CD4-positive, alpha-beta T cell treated with Interleukin-17A for 1 hour (primary cell): Measurements from ENCODE around the gene CDK10.
"Not testable (repeated sequence)": the region's sequence is repeated elsewhere in the genome, so short reads cannot be mapped to it uniquely, and the experiment has no call there.

Experiments
- DNase-seq: peaks from one replicate; pipeline ENCODE4 v3.0.0-alpha.2; 2020

The CDK10 gene

GRCh38 chr16:89686520-89687091, at the start of gene CDK10:
Gene CDK10, plus strand, starts transcription at chr16:89686689. Its CDS starts 22 bp downstream, at chr16:89686711.
- peak; percentile 90 for DNase-seq

- DNase-seq, result no peak
These were observed 49.1 kb upstream of the CDK10 start for GRCh38 chr16:89637379-89637778.

- no peak for DNase-seq
These were observed 48.0 kb upstream of the CDK10 start for GRCh38 chr16:89638455-89638854.

- no peak for DNase-seq
These were observed 47.1 kb upstream of the CDK10 start for GRCh38 chr16:89639385-89639784.

- DNase-seq, result no peak
These were observed 44.9 kb upstream of the CDK10 start for GRCh38 chr16:89641458-89642119.

GRCh38 chr16:89642574-89642973, 43.9 kb upstream of the CDK10 start:
- DNase-seq, result no peak

- DNase-seq, result no peak
These were observed 42.7 kb upstream of the CDK10 start for GRCh38 chr16:89643769-89644300.

- no peak for DNase-seq
These were observed 41.4 kb upstream of the CDK10 start for GRCh38 chr16:89645122-89645521.

- no peak for DNase-seq
These were observed 40.2 kb upstream of the CDK10 start for GRCh38 chr16:89646270-89646669.

GRCh38 chr16:89646906-89647305, 39.6 kb upstream of the CDK10 start:
- no peak for DNase-seq

- DNase-seq, result no peak
These were observed 34.9 kb upstream of the CDK10 start for GRCh38 chr16:89651584-89651983.

- DNase-seq, result no peak
These were observed 32.7 kb upstream of the CDK10 start for GRCh38 chr16:89653656-89654295.

GRCh38 chr16:89655062-89655643, 31.3 kb upstream of the CDK10 start:
- DNase-seq, result no peak

GRCh38 chr16:89656435-89657121, 29.9 kb upstream of the CDK10 start:
- no peak for DNase-seq

GRCh38 chr16:89657442-89658220, 28.9 kb upstream of the CDK10 start, which contains the start of the genes CHMP1A and SPATA33:
Gene CHMP1A, minus strand, starts transcription at chr16:89657708. Its CDS starts 120 bp downstream, at chr16:89657588.
Gene SPATA33, plus strand, starts transcription at chr16:89657836. Its CDS starts 76 bp downstream, at chr16:89657912.
- DNase-seq, result peak; percentile 93

GRCh38 chr16:89658221-89658879, 28.1 kb upstream of the CDK10 start:
- DNase-seq, result no peak

- DNase-seq, result no peak
These were observed 26.3 kb upstream of the CDK10 start for GRCh38 chr16:89660146-89660545.

GRCh38 chr16:89661215-89661614, 25.3 kb upstream of the CDK10 start:
- DNase-seq, result no peak

- not testable (repeated sequence) for DNase-seq
These were observed 22.3 kb upstream of the CDK10 start for GRCh38 chr16:89664238-89664637.

- DNase-seq, result not testable (repeated sequence)
These were observed 19.5 kb upstream of the CDK10 start for GRCh38 chr16:89667000-89667399.

GRCh38 chr16:89667633-89668032, 18.9 kb upstream of the CDK10 start:
- DNase-seq, result no peak

- no peak for DNase-seq
These were observed 17.7 kb upstream of the CDK10 start for GRCh38 chr16:89668790-89669158.
